B cell (primary cell): Measurements from ENCODE around the gene CAPZB.

Experiments used
- CTCF ChIP-seq: fragments of 200-600 bp; IDR thresholded peaks from one replicate; pipeline ENCODE4 v1.8.0; 2022; ENCODE audit warnings: antibody characterized with exemption, mild to moderate bottlenecking
- EZH2 ChIP-seq: IDR thresholded peaks from 2 replicates; pipeline ENCODE4 v1.6.1; 2012; ENCODE audit warnings: borderline replicate concordance, low read depth, mild to moderate bottlenecking, moderate library complexity, low read length; ENCODE audit not compliant: insufficient read depth, poor library complexity, severe bottlenecking

GRCh38 chr1:19450811-19451515, 34.4 kb downstream of the CAPZB start:
- TF ChIP-seq EZH2 (no peak), CTCF (no peak)
